Neural cell (in vitro differentiated cells): ENCODE data around the gene HYAL1. TPM values are rescaled to one million over a fixed set of nuclear protein-coding genes. Genes with fewer than 3 reads are reported as not detected.

Source experiments
- H2AFZ ChIP-seq: fragments of 200-600, 300-800 bp; sonication (generic), shearing (Covaris generic); 2 replicates; pipeline ENCODE4 v1.6.0; 2014; ENCODE audit warnings: low read depth, mild to moderate bottlenecking, antibody characterized with exemption, low read length, moderate library complexity
- H3F3A ChIP-seq: fragments of 200-600 bp; shearing (Covaris generic); 2 replicates; pipeline ENCODE4 v1.6.1; 2016; ENCODE audit warnings: mild to moderate bottlenecking, moderate library complexity, mixed read lengths, antibody characterized with exemption, low read length; ENCODE audit not compliant: insufficient read depth, poor library complexity, severe bottlenecking
- H3K27ac ChIP-seq: fragments of 200-600, 300-800 bp; sonication (generic), shearing (Covaris generic); 2 replicates; pipeline ENCODE4 v1.5.1; 2014; ENCODE audit warnings: mild to moderate bottlenecking, low read length, moderate library complexity
- H3K27me3 ChIP-seq: fragments of 300-800, 200-600 bp; sonication (generic), shearing (Covaris generic); 2 replicates; pipeline ENCODE4 v1.6.0; 2014; ENCODE audit warnings: mild to moderate bottlenecking, low read depth, low read length, moderate library complexity; ENCODE audit not compliant: insufficient read depth
- H3K36me3 ChIP-seq: fragments of 300-800, 200-600 bp; sonication (generic), shearing (Covaris generic); 2 replicates; pipeline ENCODE4 v1.5.1; 2014; ENCODE audit warnings: mild to moderate bottlenecking, antibody characterized with exemption, low read length, moderate library complexity; ENCODE audit not compliant: insufficient read depth
- H3K4me2 ChIP-seq: fragments of 300-800, 200-600 bp; sonication (generic), shearing (Covaris generic); 2 replicates; pipeline ENCODE4 v1.6.0; 2014; ENCODE audit warnings: mild to moderate bottlenecking, low read length
- H3K4me3 ChIP-seq: fragments of 300-800, 200-600 bp; sonication (generic), shearing (Covaris generic); 2 replicates; pipeline ENCODE4 v1.5.1; 2014; ENCODE audit warnings: mild to moderate bottlenecking, low read length, moderate library complexity
- H3K79me2 ChIP-seq: fragments of 200-600 bp; shearing (Covaris generic); replicated peaks from 2 replicates; pipeline ENCODE4 v1.6.0; 2014; ENCODE audit warnings: mild to moderate bottlenecking, low read length, moderate library complexity; ENCODE audit not compliant: insufficient read depth
- H3K9ac ChIP-seq: fragments of 300-800, 200-600 bp; sonication (generic), shearing (Covaris generic); 2 replicates; pipeline ENCODE4 v1.6.1; 2016; ENCODE audit warnings: mild to moderate bottlenecking, low read length, mixed read lengths
- H3K9me2 ChIP-seq: fragments of 200-600 bp; shearing (Covaris generic); 2 replicates; pipeline ENCODE4 v1.6.1; 2016; ENCODE audit warnings: mild to moderate bottlenecking, low read length, mixed read lengths; ENCODE audit not compliant: insufficient read depth
- H3K9me3 ChIP-seq: fragments of 200-600, 300-800 bp; sonication (generic), shearing (Covaris generic); 2 replicates; pipeline ENCODE4 v1.6.1; 2016; ENCODE audit warnings: mild to moderate bottlenecking, mixed run types, low read length, moderate library complexity, mixed read lengths
- H4K20me1 ChIP-seq: fragments of 200-600 bp; shearing (Covaris generic); 2 replicates; pipeline ENCODE4 v1.6.1; 2016; ENCODE audit warnings: mild to moderate bottlenecking, mixed run types; ENCODE audit not compliant: insufficient read depth
- CTCF ChIP-seq: fragments of 450-650 bp; IDR thresholded peaks from 2 replicates; pipeline ENCODE4 v1.5.1; 2014; ENCODE audit warnings: antibody characterized with exemption, mild to moderate bottlenecking, moderate library complexity; ENCODE audit not compliant: poor library complexity, severe bottlenecking
- EP300 ChIP-seq: fragments of 450-650 bp; conservative IDR thresholded peaks from 2 replicates; pipeline ENCODE4 v1.6.1; 2014; ENCODE audit warnings: antibody characterized with exemption, mild to moderate bottlenecking, moderate library complexity; ENCODE audit not compliant: poor library complexity, severe bottlenecking
- EZH2 ChIP-seq: fragments of 200-600, 300-800 bp; shearing (Covaris generic), sonication (generic); IDR thresholded peaks from 2 replicates; pipeline ENCODE4 v1.6.1; 2014; ENCODE audit warnings: antibody characterized with exemption, low read length, borderline replicate concordance, mild to moderate bottlenecking; ENCODE audit not compliant: insufficient read depth, poor library complexity, severe bottlenecking
- MXI1 ChIP-seq: fragments of 450-650 bp; conservative IDR thresholded peaks from 2 replicates; pipeline ENCODE4 v1.6.1; 2014; ENCODE audit warnings: antibody characterized with exemption, mild to moderate bottlenecking; ENCODE audit not compliant: poor library complexity, severe bottlenecking
- POLR2AphosphoS5 ChIP-seq: IDR thresholded peaks from 2 replicates; pipeline ENCODE4 v1.6.1; 2012
- RAD21 ChIP-seq: fragments of 450-650 bp; conservative IDR thresholded peaks from 2 replicates; pipeline ENCODE4 v1.6.1; 2014; ENCODE audit warnings: antibody characterized with exemption, mild to moderate bottlenecking, moderate library complexity
- REST ChIP-seq: IDR thresholded peaks from 2 replicates; pipeline ENCODE4 v1.6.1; 2012; ENCODE audit warnings: borderline replicate concordance
- SMC3 ChIP-seq: fragments of 450-650 bp; conservative IDR thresholded peaks from 2 replicates; pipeline ENCODE4 v1.6.1; 2014; ENCODE audit warnings: antibody characterized with exemption, mild to moderate bottlenecking, moderate library complexity; ENCODE audit not compliant: poor library complexity
- TAF1 ChIP-seq: IDR thresholded peaks from 2 replicates; pipeline ENCODE4 v1.6.1; 2012; ENCODE audit warnings: low read depth
- polyA plus RNA-seq: library from polyadenylated mRNA; depleted of rRNA; stranded (reverse); fragments of >200 nt; gene quantifications from 2 replicates; pipeline ENCODE4 v1.2.3, GENCODE V29; 2014

HYAL1 gene
- polyA plus RNA-seq, 1 donor from 2014 or later, result 2.2 TPM

- Histone ChIP-seq H3K27ac (no peak overlapping the region), H3K36me3 (no peaks in the 10 kb centered on the region), H3K4me3 (no peak overlapping the region), H3K4me2 (no peak overlapping the region), H2AFZ (no peak overlapping the region), H4K20me1 (no peaks in the 10 kb centered on the region), H3K9me3 (no peaks in the 10 kb centered on the region), H3K27me3 (no peaks in the 10 kb centered on the region), H3K9ac (no peak overlapping the region), H3K9me2 (no peaks in the 10 kb centered on the region), H3F3A (no peaks in the 10 kb centered on the region), H3K79me2 (peaks cover 6% of the 10 kb centered on the region)
- TF ChIP-seq SMC3 (no peak), POLR2AphosphoS5 (no peak), TAF1 (no peak), EZH2 (no peak), MXI1 (no peak), RAD21 (no peak), CTCF (no peak), EP300 (no peak), REST (no peak)
These were observed 14.2 kb downstream of the HYAL1 start for GRCh38 chr3:50289130-50289529.

GRCh38 chr3:50288387-50289007, 14.9 kb downstream of the HYAL1 start:
- Histone ChIP-seq H4K20me1 (no peaks in the 10 kb centered on the region), H3F3A (no peaks in the 10 kb centered on the region), H3K9me3 (no peaks in the 10 kb centered on the region), H3K79me2 (peaks cover 6% of the 10 kb centered on the region), H3K27me3 (no peaks in the 10 kb centered on the region), H2AFZ (no peak overlapping the region), H3K4me2 (no peak overlapping the region), H3K9ac (no peak overlapping the region), H3K36me3 (no peaks in the 10 kb centered on the region), H3K4me3 (no peak overlapping the region), H3K27ac (no peak overlapping the region), H3K9me2 (no peaks in the 10 kb centered on the region)
- TF ChIP-seq CTCF (no peak), EP300 (no peak), EZH2 (no peak), POLR2AphosphoS5 (no peak), MXI1 (no peak), SMC3 (no peak), RAD21 (no peak), TAF1 (no peak), REST (no peak)
